HK-2 (cell line): ENCODE measurements around the gene IL25.
"Not testable (repeated sequence)": the region's sequence is repeated elsewhere in the genome, so short reads cannot be mapped to it uniquely, and the experiment has no call there.

Experiments
- DNase-seq: peaks from one replicate; pipeline ENCODE4 v3.0.0-alpha.2; 2018; ENCODE audit not compliant: unreplicated experiment

IL25 gene

GRCh38 chr14:23372509-23372908, at the start of gene IL25:
Gene IL25, plus strand, starts transcription at chr14:23372809.
- DNase-seq, result no peak

GRCh38 chr14:23323838-23324454, 48.7 kb upstream of the IL25 start:
- DNase-seq, result no peak

- no peak for DNase-seq
Measured at GRCh38 chr14:23324455-23324846, 48.2 kb upstream of the IL25 start.

- no peak for DNase-seq
Measured at GRCh38 chr14:23324993-23325392, 47.6 kb upstream of the IL25 start.

GRCh38 chr14:23325746-23326145, 46.9 kb upstream of the IL25 start:
- DNase-seq, result not testable (repeated sequence)

GRCh38 chr14:23326491-23327332, 45.9 kb upstream of the IL25 start:
- DNase-seq, result no peak

- peak; percentile 48 for DNase-seq
Measured at GRCh38 chr14:23327947-23328744, 44.5 kb upstream of the IL25 start.

- no peak for DNase-seq
Measured at GRCh38 chr14:23335623-23336022, 37.0 kb upstream of the IL25 start.

- DNase-seq, result no peak
Measured at GRCh38 chr14:23339506-23340268, 32.9 kb upstream of the IL25 start.

GRCh38 chr14:23344481-23344880, 28.1 kb upstream of the IL25 start:
- no peak for DNase-seq

- no peak for DNase-seq
Measured at GRCh38 chr14:23345987-23346692, 26.5 kb upstream of the IL25 start.

GRCh38 chr14:23346693-23347405, 25.8 kb upstream of the IL25 start:
- DNase-seq, result no peak

- no peak for DNase-seq
Measured at GRCh38 chr14:23347406-23348296, 25.0 kb upstream of the IL25 start.

GRCh38 chr14:23348297-23348655, 24.3 kb upstream of the IL25 start:
- no peak for DNase-seq

GRCh38 chr14:23349156-23349845, 23.3 kb upstream of the IL25 start:
- DNase-seq, result no peak

GRCh38 chr14:23351681-23352505, 20.7 kb upstream of the IL25 start:
- no peak for DNase-seq

GRCh38 chr14:23352506-23353432, 19.8 kb upstream of the IL25 start, which contains the start of gene SLC22A17:
Gene SLC22A17, minus strand, starts transcription at chr14:23352887.
- peak; percentile 52 for DNase-seq
